Karpas-422 (cell line): Measurements from ENCODE around the gene ARPP21. TPM values are rescaled to one million over a fixed set of nuclear protein-coding genes. Genes with fewer than 3 reads are reported as not detected.

Experiments
- DNase-seq: peaks from one replicate; pipeline ENCODE4 v3.0.0-alpha.2; 2015
- H2AFZ ChIP-seq: fragments of 200-600 bp; sonication (generic); 2 replicates; pipeline ENCODE4 v1.6.1; 2014; ENCODE audit warnings: antibody characterized with exemption, low read length, mixed read lengths
- H3K27ac ChIP-seq: fragments of 200-600 bp; sonication (generic); 2 replicates; pipeline ENCODE4 v1.5.1; 2014; ENCODE audit warnings: mild to moderate bottlenecking, low read length, moderate library complexity
- H3K27me3 ChIP-seq: fragments of 200-600 bp; sonication (generic); 2 replicates; pipeline ENCODE4 v1.6.1; 2014; ENCODE audit warnings: low read length, mixed read lengths
- H3K36me3 ChIP-seq: fragments of 200-600 bp; sonication (generic); 2 replicates; pipeline ENCODE4 v1.6.1; 2014; ENCODE audit warnings: low read length, mixed read lengths; ENCODE audit not compliant: insufficient read depth
- H3K4me1 ChIP-seq: fragments of 200-600 bp; sonication (generic); 2 replicates; pipeline ENCODE4 v1.6.1; 2014; ENCODE audit warnings: mild to moderate bottlenecking, low read length, mixed read lengths
- H3K4me2 ChIP-seq: fragments of 200-600 bp; sonication (generic); 2 replicates; pipeline ENCODE4 v1.6.1; 2014; ENCODE audit warnings: low read length, low read depth, mild to moderate bottlenecking; ENCODE audit not compliant: poor library complexity, severe bottlenecking
- H3K4me3 ChIP-seq: fragments of 200-600 bp; sonication (generic); 2 replicates; pipeline ENCODE4 v1.5.1; 2014; ENCODE audit warnings: mild to moderate bottlenecking, antibody characterized with exemption, low read length, mixed read lengths
- H3K79me2 ChIP-seq: fragments of 200-600 bp; sonication (generic); 2 replicates; pipeline ENCODE4 v1.6.1; 2014; ENCODE audit warnings: mild to moderate bottlenecking, low read length, mixed read lengths
- H3K9ac ChIP-seq: fragments of 200-600 bp; sonication (generic); 2 replicates; pipeline ENCODE4 v1.6.0; 2014; ENCODE audit warnings: low read length
- H3K9me2 ChIP-seq: fragments of 200-600 bp; sonication (generic), shearing (Covaris generic); replicated peaks from 2 replicates; pipeline ENCODE4 v1.6.0; 2014; ENCODE audit warnings: mild to moderate bottlenecking, low read length, moderate library complexity; ENCODE audit not compliant: insufficient read depth
- H3K9me3 ChIP-seq: fragments of 300-700, 200-600 bp; sonication (generic); 2 replicates; pipeline ENCODE4 v1.6.1; 2014; ENCODE audit warnings: low read length, mixed read lengths
- H4K20me1 ChIP-seq: fragments of 200-600 bp; sonication (generic); 2 replicates; pipeline ENCODE4 v1.6.1; 2014; ENCODE audit warnings: mild to moderate bottlenecking, antibody characterized with exemption, low read length, low read depth; ENCODE audit not compliant: insufficient read depth
- total RNA-seq: library from RNA; depleted of rRNA; stranded (reverse); fragments of >200 nt; shearing (Covaris generic); gene quantifications from 2 replicates; pipeline ENCODE4 v1.2.3, GENCODE V29; 2014; ENCODE audit warnings: low replicate concordance

ARPP21 gene
- total RNA-seq, 1 experiment from 2014 or later = not detected

DNA sequence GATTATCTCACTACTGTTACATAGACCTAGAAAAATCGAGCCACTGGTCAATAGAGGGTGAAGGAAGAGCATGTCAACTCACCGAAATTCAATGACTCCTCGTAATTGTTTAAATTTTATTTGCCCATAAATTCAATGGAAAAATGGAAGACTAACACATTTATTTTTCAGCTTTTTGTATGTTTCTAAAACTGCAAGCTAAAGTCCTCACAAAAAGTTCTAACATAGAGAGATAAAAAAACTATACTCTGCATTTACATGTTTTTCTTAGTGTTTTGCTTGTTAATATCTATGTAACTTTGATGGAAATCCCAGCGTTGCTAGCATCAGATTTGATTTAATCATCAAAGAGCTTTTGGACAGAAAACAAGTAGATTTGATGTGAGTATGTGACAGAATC lies 6.8 kb downstream of the ARPP21 start:
- Histone ChIP-seq H4K20me1 (no peaks in the 10 kb centered on the region), H2AFZ (no peak overlapping the region), H3K9me3 (no peaks in the 10 kb centered on the region), H3K79me2 (no peaks in the 10 kb centered on the region), H3K9ac (no peak overlapping the region), H3K36me3 (no peaks in the 10 kb centered on the region), H3K4me1 (peaks cover 8% of the 10 kb centered on the region), H3K9me2 (no peaks in the 10 kb centered on the region), H3K27ac (no peak overlapping the region), H3K4me3 (no peak overlapping the region), H3K4me2 (no peak overlapping the region), H3K27me3 (no peaks in the 10 kb centered on the region)
- no peak for DNase-seq

GRCh38 chr3:35647461-35647860 lies 8.1 kb downstream of the ARPP21 start:
- no peak overlapping the region for H3K4me2 ChIP-seq
- no peak overlapping the region for H3K27ac ChIP-seq
- H4K20me1 ChIP-seq = no peaks in the 10 kb centered on the region
- H3K9me3 ChIP-seq = no peaks in the 10 kb centered on the region
- no peaks in the 10 kb centered on the region for H3K27me3 ChIP-seq
- H3K36me3 ChIP-seq = no peaks in the 10 kb centered on the region
- H3K9ac ChIP-seq = no peak overlapping the region
- H3K4me1 ChIP-seq = no peaks in the 10 kb centered on the region
- no peaks in the 10 kb centered on the region for H3K79me2 ChIP-seq
- H3K9me2 ChIP-seq = no peaks in the 10 kb centered on the region
- H3K4me3 ChIP-seq = no peak overlapping the region
- H2AFZ ChIP-seq = no peak overlapping the region
- no peak for DNase-seq

- no peaks in the 10 kb centered on the region for H3K27me3 ChIP-seq
- H2AFZ ChIP-seq = no peak overlapping the region
- H3K36me3 ChIP-seq = no peaks in the 10 kb centered on the region
- no peaks in the 10 kb centered on the region for H3K9me2 ChIP-seq
- no peak overlapping the region for H3K4me3 ChIP-seq
- no peaks in the 10 kb centered on the region for H3K9me3 ChIP-seq
- no peak for DNase-seq
- H3K4me2 ChIP-seq = no peak overlapping the region
- no peaks in the 10 kb centered on the region for H4K20me1 ChIP-seq
- no peak overlapping the region for H3K9ac ChIP-seq
- H3K79me2 ChIP-seq = no peaks in the 10 kb centered on the region
- no peaks in the 10 kb centered on the region for H3K4me1 ChIP-seq
- no peak overlapping the region for H3K27ac ChIP-seq
Measured at GRCh38 chr3:35648347-35648746, 9.0 kb downstream of the ARPP21 start.

- Histone ChIP-seq H3K4me1 (no peaks in the 10 kb centered on the region), H4K20me1 (no peaks in the 10 kb centered on the region), H3K36me3 (no peaks in the 10 kb centered on the region), H3K27ac (no peak overlapping the region), H3K9ac (no peak overlapping the region), H3K9me3 (no peaks in the 10 kb centered on the region), H2AFZ (no peak overlapping the region), H3K9me2 (no peaks in the 10 kb centered on the region), H3K4me2 (no peak overlapping the region), H3K27me3 (no peaks in the 10 kb centered on the region), H3K4me3 (no peak overlapping the region), H3K79me2 (no peaks in the 10 kb centered on the region)
- DNase-seq = no peak
Measured at GRCh38 chr3:35649405-35649804, 10.1 kb downstream of the ARPP21 start.

- no peaks in the 10 kb centered on the region for H3K9me2 ChIP-seq
- no peak overlapping the region for H3K4me3 ChIP-seq
- no peaks in the 10 kb centered on the region for H3K9me3 ChIP-seq
- no peak overlapping the region for H3K4me2 ChIP-seq
- H3K27me3 ChIP-seq = no peaks in the 10 kb centered on the region
- H3K27ac ChIP-seq = no peak overlapping the region
- H3K9ac ChIP-seq = no peak overlapping the region
- H3K36me3 ChIP-seq = no peaks in the 10 kb centered on the region
- no peaks in the 10 kb centered on the region for H3K4me1 ChIP-seq
- H3K79me2 ChIP-seq = no peaks in the 10 kb centered on the region
- H2AFZ ChIP-seq = no peak overlapping the region
- no peak for DNase-seq
- no peaks in the 10 kb centered on the region for H4K20me1 ChIP-seq
Measured at GRCh38 chr3:35651426-35651825, 12.1 kb downstream of the ARPP21 start.

DNA sequence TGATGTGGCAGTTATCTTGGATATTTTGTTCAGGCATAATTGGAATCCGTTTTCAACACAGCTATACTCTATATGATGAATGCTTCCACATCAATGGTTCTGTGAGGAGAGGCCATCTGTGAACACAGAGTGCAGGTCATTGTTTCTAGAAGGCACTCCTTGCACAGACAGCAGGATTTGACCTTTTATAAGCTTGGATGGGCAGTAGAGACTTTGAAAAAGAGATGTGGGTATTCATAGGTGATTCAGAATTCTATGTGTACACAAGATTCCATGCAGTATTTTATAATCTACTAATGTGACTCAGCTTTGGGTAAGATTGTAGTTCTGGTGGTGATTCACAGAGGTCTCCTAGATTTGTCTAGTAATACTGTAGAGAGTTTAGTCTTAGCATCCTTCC lies 12.5 kb downstream of the ARPP21 start:
- no peaks in the 10 kb centered on the region for H3K9me2 ChIP-seq
- H3K79me2 ChIP-seq = no peaks in the 10 kb centered on the region
- no peak overlapping the region for H3K4me3 ChIP-seq
- H3K27ac ChIP-seq = no peak overlapping the region
- H3K4me1 ChIP-seq = no peaks in the 10 kb centered on the region
- no peaks in the 10 kb centered on the region for H3K36me3 ChIP-seq
- H3K9ac ChIP-seq = no peak overlapping the region
- H4K20me1 ChIP-seq = no peaks in the 10 kb centered on the region
- H3K27me3 ChIP-seq = no peaks in the 10 kb centered on the region
- no peak overlapping the region for H3K4me2 ChIP-seq
- DNase-seq = no peak
- no peak overlapping the region for H2AFZ ChIP-seq
- H3K9me3 ChIP-seq = no peaks in the 10 kb centered on the region

GRCh38 chr3:35653347-35653746 lies 14.0 kb downstream of the ARPP21 start:
- no peaks in the 10 kb centered on the region for H4K20me1 ChIP-seq
- no peak for DNase-seq
- H3K9me2 ChIP-seq = no peaks in the 10 kb centered on the region
- H3K27me3 ChIP-seq = no peaks in the 10 kb centered on the region
- H3K9me3 ChIP-seq = no peaks in the 10 kb centered on the region
- H3K4me1 ChIP-seq = no peaks in the 10 kb centered on the region
- no peak overlapping the region for H3K4me2 ChIP-seq
- no peaks in the 10 kb centered on the region for H3K36me3 ChIP-seq
- no peak overlapping the region for H3K27ac ChIP-seq
- no peak overlapping the region for H2AFZ ChIP-seq
- no peak overlapping the region for H3K9ac ChIP-seq
- no peaks in the 10 kb centered on the region for H3K79me2 ChIP-seq
- H3K4me3 ChIP-seq = no peak overlapping the region

- H4K20me1 ChIP-seq = no peaks in the 10 kb centered on the region
- no peaks in the 10 kb centered on the region for H3K36me3 ChIP-seq
- no peaks in the 10 kb centered on the region for H3K4me1 ChIP-seq
- H3K9me2 ChIP-seq = no peaks in the 10 kb centered on the region
- no peak overlapping the region for H3K27ac ChIP-seq
- H3K9ac ChIP-seq = no peak overlapping the region
- no peak for DNase-seq
- no peak overlapping the region for H3K4me2 ChIP-seq
- no peak overlapping the region for H2AFZ ChIP-seq
- H3K79me2 ChIP-seq = no peaks in the 10 kb centered on the region
- no peaks in the 10 kb centered on the region for H3K9me3 ChIP-seq
- H3K4me3 ChIP-seq = no peak overlapping the region
- H3K27me3 ChIP-seq = no peaks in the 10 kb centered on the region
Measured at GRCh38 chr3:35654476-35654875, 15.2 kb downstream of the ARPP21 start.

- Histone ChIP-seq H3K36me3 (no peaks in the 10 kb centered on the region), H3K4me3 (no peak overlapping the region), H3K4me2 (no peak overlapping the region), H3K9me3 (no peaks in the 10 kb centered on the region), H3K9me2 (no peaks in the 10 kb centered on the region), H3K9ac (no peak overlapping the region), H3K4me1 (no peaks in the 10 kb centered on the region), H4K20me1 (no peaks in the 10 kb centered on the region), H3K27ac (no peak overlapping the region), H3K27me3 (no peaks in the 10 kb centered on the region), H2AFZ (no peak overlapping the region), H3K79me2 (no peaks in the 10 kb centered on the region)
- no peak for DNase-seq
Measured at GRCh38 chr3:35658686-35659085, 19.4 kb downstream of the ARPP21 start.
